Ovary (tissue), 9 donors: ENCODE results near the gene ST6GALNAC3. TPM values are rescaled to one million over a fixed set of nuclear protein-coding genes. Genes with fewer than 3 reads are reported as not detected.

ENCODE experiments used
- DNase-seq, 5 donors: peaks; one replicate each; pipeline ENCODE4 v3.0.0-alpha.2; 2019 to 2020
- H3K27ac ChIP-seq, 2 donors: fragments of 200-600 bp; one replicate each; pipeline versions ENCODE4 v1.5.1 to v1.8.0; 2019 to 2022
- H3K27me3 ChIP-seq: fragments of 200-600 bp; one replicate; pipeline ENCODE4 v1.8.0; 2022
- H3K36me3 ChIP-seq: fragments of 200-600 bp; sonication (generic); one replicate; pipeline ENCODE4 v1.5.1; 2019
- H3K4me1 ChIP-seq: one replicate; pipeline ENCODE4 v1.8.1; 2013; ENCODE audit warnings: mild to moderate bottlenecking, moderate library complexity; ENCODE audit not compliant: insufficient read depth
- H3K4me3 ChIP-seq: fragments of 200-600 bp; sonication (generic); one replicate; pipeline ENCODE4 v1.5.1; 2017
- H3K9me3 ChIP-seq, 2 donors: fragments of 200-600 bp in 1 of 2; sonication (generic) in 1 of 2; one replicate each; pipeline versions ENCODE4 v1.5.1 to v1.8.1; 2013 to 2019; ENCODE audit warnings: mild to moderate bottlenecking in 1 of 2, moderate library complexity in 1 of 2
- EP300 ChIP-seq: sonication (generic); formaldehyde crosslinking; IDR thresholded peaks from one replicate; pipeline ENCODE4 v1.6.1; 2017; ENCODE audit warnings: antibody characterized with exemption
- POLR2A ChIP-seq: fragments of 450-650 bp; IDR thresholded peaks from one replicate; pipeline ENCODE4 v1.6.1; 2017; ENCODE audit warnings: antibody characterized with exemption, mild to moderate bottlenecking, moderate library complexity
- WGBS, 3 donors: extraction: QIAGEN DNeasy Blood & Tissue Kit in 1 of 3; methylation state at CpG; one replicate each; pipeline versions ENCODE4 v1.1.5 to v1.1.7; 2013 to 2017; 5-methylcytosine and 5-hydroxymethylcytosine counted together
- intact Hi-C, 4 donors: fragments of 100-400 bp; cut with DNase I; formaldehyde crosslinking; loops; one replicate each; pipeline versions ENCODE4 v1.11.0 to v1.15.1; 2022 to 2023
- polyA plus RNA-seq, 2 donors: library from polyadenylated mRNA; stranded (reverse); fragments of 200-250 nt in 1 of 2; fragments of 350-450 nt in 1 of 2; fragmentation: Illumina TruSeq in 1 of 2; extraction: RNeasy Lipid Tissue Mini Kit (QIAGEN cat#74804) in 1 of 2; gene quantifications; one replicate each; pipeline ENCODE4 v1.2.3, GENCODE V29; 2013 to 2014
- total RNA-seq, 7 donors: library from RNA; depleted of rRNA in 2 of 7; stranded (reverse); fragments of >200 nt in 2 of 7; fragmentation: NEBNext Ultra II Directional in 3 of 7; extraction: Animal tissue kit (Norgen Biotek cat#: 25700) in 3 of 7; gene quantifications; one replicate each; pipeline versions ENCODE4 v1.1.0 to v1.2.4, GENCODE V29; 2016 to 2023
- TF ChIP-seq, protein P1 (sequence below), 3 donors: fragments of 450-650 bp in 2 of 3; fragments of 200-600 bp in 1 of 3; IDR thresholded peaks; one replicate each; pipeline versions ENCODE4 v1.5.1 to v1.8.0; 2016 to 2022; ENCODE audit warnings: antibody characterized with exemption in 3 of 3, mild to moderate bottlenecking in 1 of 3
- donor health status: DM: no; HTN: no; CAD: no; lungs with moderate emphysema.
- donor health status: DM: no; HTN: no; CAD: no.
- donor health status: Bipolar disorder and iron deficiency.
- donor health status: DM: yes; HTN: yes; CAD: no.
- donor health status: DM: no; HTN: no; CAD: no.
- donor health status: DM: yes; HTN: yes; CAD: no.

ST6GALNAC3 gene
- total and polyA plus RNA-seq, 9 donors: 1.9 to 6.7 (median 4.0) TPM

DNA sequence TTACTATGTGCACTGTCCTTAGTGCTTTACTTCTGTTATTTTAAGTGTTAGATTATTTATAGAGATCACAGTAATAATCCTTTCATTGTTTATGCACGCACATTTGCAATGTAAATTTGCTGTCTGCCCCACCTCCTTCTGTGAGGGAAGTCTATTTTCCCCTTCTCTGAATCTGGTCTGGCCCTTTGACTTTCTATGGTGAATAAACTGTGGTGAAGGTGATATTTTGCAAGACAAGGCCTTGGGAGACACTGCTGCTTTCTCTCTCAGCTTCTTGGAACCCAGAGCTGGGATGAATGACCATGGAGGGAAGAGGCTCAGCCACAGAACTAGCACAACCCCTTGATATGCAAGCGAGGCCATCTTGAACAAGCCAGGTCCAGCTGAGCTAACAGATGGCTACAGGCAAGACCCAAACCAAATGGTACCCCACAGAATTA, 156.3 kb downstream of the ST6GALNAC3 start:
- no peak for DNase-seq
- WGBS, 3 donors: 75 to 90% (median 81%) methylated on average over 2 of the region's 2 CpGs
- Histone ChIP-seq H3K36me3 (no peaks in the 10 kb centered on the region), H3K27me3 (no peaks in the 10 kb centered on the region), H3K4me3 (no peak overlapping the region), H3K4me1 (no peaks in the 10 kb centered on the region), H3K9me3 (no peaks in the 10 kb centered on the region), H3K27ac (no peak overlapping the region)
- intact Hi-C loops: no loop called here
- TF ChIP-seq EP300 (no peak), POLR2A (no peak)
- TF ChIP-seq, protein P1, sequence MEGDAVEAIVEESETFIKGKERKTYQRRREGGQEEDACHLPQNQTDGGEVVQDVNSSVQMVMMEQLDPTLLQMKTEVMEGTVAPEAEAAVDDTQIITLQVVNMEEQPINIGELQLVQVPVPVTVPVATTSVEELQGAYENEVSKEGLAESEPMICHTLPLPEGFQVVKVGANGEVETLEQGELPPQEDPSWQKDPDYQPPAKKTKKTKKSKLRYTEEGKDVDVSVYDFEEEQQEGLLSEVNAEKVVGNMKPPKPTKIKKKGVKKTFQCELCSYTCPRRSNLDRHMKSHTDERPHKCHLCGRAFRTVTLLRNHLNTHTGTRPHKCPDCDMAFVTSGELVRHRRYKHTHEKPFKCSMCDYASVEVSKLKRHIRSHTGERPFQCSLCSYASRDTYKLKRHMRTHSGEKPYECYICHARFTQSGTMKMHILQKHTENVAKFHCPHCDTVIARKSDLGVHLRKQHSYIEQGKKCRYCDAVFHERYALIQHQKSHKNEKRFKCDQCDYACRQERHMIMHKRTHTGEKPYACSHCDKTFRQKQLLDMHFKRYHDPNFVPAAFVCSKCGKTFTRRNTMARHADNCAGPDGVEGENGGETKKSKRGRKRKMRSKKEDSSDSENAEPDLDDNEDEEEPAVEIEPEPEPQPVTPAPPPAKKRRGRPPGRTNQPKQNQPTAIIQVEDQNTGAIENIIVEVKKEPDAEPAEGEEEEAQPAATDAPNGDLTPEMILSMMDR (IDR thresholded peaks at IDR 0.05): no peak

DNA sequence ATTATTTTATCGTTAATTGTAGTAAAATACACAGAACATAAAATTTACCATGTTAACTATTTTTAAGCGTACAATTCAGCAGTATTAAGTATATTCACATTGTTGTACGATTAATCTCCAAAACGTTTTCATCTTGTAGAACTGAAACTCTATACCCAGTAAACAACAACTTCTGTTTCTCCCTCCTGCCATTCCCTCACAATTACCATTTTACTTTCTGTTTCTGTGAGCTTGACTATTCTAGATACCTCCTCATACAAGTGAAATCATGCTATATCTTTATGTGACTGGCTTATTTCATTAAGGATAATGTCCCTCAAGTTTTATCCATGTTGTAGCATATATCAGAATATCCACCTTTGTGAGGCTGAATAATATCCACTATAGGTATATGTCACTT, 156.8 kb downstream of the ST6GALNAC3 start:
- Histone ChIP-seq H3K4me1 (no peaks in the 10 kb centered on the region), H3K36me3 (no peaks in the 10 kb centered on the region), H3K27ac (no peak overlapping the region), H3K4me3 (no peak overlapping the region), H3K9me3 (no peaks in the 10 kb centered on the region), H3K27me3 (no peaks in the 10 kb centered on the region)
- 79 to 82% (median 82%) methylated on average over 4 of the region's 4 CpGs for WGBS, 3 donors
- intact Hi-C loops: no loop called here
- no peak for DNase-seq
- TF ChIP-seq EP300 (no peak), POLR2A (no peak)
- TF ChIP-seq, protein P1 (IDR thresholded peaks at IDR 0.05): no peak

DNA sequence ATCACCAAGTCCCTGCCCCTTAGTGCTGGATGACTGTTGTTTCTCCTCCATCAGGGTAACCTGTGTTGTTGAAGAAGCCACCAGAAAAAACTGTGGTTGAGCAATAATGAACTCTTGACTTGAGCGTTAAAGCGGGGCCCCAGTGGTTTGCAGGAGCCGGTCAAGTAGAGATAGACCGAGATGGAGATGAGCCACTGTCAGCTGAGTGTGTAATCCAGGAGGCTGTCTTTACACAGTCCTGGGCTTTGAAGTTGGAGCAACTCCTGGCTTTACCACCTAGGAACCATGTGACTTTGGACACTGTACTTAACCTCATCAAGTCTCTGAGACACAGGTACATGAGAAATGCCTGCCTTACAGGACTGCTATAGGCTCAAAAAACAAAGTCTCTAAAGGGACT, 158.1 kb downstream of the ST6GALNAC3 start:
- Histone ChIP-seq H3K36me3 (no peaks in the 10 kb centered on the region), H3K4me3 (no peak overlapping the region), H3K27me3 (no peaks in the 10 kb centered on the region), H3K4me1 (no peaks in the 10 kb centered on the region), H3K27ac (no peak overlapping the region), H3K9me3 (no peaks in the 10 kb centered on the region)
- TF ChIP-seq EP300 (no peak), POLR2A (no peak)
- TF ChIP-seq, protein P1 (IDR thresholded peaks at IDR 0.05): no peak
- WGBS, 3 donors: 95% methylated on average over 4 of the region's 4 CpGs
- DNase-seq: no peak
- intact Hi-C loops: no loop called here

DNA sequence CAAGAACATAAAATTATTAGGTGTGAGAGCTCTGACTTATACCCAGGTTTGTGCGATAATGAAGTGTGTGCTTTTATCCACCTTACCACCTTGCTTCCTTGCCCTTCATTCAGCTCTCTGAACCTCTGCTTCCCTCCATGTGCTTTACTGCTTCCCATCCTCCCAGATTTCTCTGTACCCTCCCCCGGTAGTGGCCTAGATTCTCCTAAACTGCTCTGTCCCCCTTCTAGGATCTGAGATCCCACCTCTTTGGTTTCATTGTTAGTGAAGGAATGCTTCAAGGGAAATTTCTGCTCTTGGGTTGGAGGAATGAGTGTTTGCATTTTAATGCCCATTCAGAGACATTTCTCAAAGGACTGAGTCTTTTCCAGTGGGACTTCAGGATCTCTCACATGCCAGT, 159.5 kb downstream of the ST6GALNAC3 start:
- Histone ChIP-seq H3K4me1 (no peaks in the 10 kb centered on the region), H3K27ac (no peak overlapping the region), H3K9me3 (no peaks in the 10 kb centered on the region), H3K4me3 (no peak overlapping the region), H3K27me3 (no peaks in the 10 kb centered on the region), H3K36me3 (no peaks in the 10 kb centered on the region)
- intact Hi-C loops: no loop called here
- DNase-seq: no peak
- TF ChIP-seq EP300: no peak
- TF ChIP-seq POLR2A: no peak
- TF ChIP-seq, protein P1 (IDR thresholded peaks at IDR 0.05): no peak
- WGBS, 3 donors: 87 to 96% (median 90%) methylated on average over 2 of the region's 2 CpGs
